Left cardiac atrium (tissue), 4 donors: Measurements from ENCODE around the gene PI4KB. TPM values are rescaled to one million over a fixed set of nuclear protein-coding genes. Genes with fewer than 3 reads are reported as not detected.

Source experiments
- ATAC-seq, 2 donors: fragments of 200-7000 bp; cut with Tn5 transposase; one replicate each; pipeline ENCODE4 v1.9.1; 2020; ENCODE audit warnings: mild to moderate bottlenecking in 2 of 2, moderate library complexity in 2 of 2
- DNase-seq: peaks from one replicate; pipeline ENCODE4 v3.0.0-alpha.2; 2020
- intact Hi-C, 2 donors: fragments of 100-400 bp; cut with DNase I; formaldehyde crosslinking; loops; one replicate each; pipeline versions ENCODE4 v1.14.1 to v1.15.1; 2022 to 2023
- total RNA-seq, 2 donors: library from RNA; stranded (reverse); fragmentation: NEBNext Ultra II Directional; extraction: Animal tissue kit (Norgen Biotek cat#: 25700); gene quantifications; one replicate each; pipeline ENCODE4 v1.2.1, GENCODE V29; 2021
- donor health status: DM: no; HTN: yes; CAD: no.
- donor health status: DM: no; HTN: yes; CAD: no; lungs with severe emphysema.
- donor health status: DM: yes; HTN: yes; CAD: no.
- donor health status: Dilated cardiomyopathy.

The PI4KB gene
- total RNA-seq, 2 donors from 2014 or later = 46.3 to 49.4 TPM

- intact Hi-C loops = loop anchor here (2.0 to 5.0 kb wide), 2 partner anchors 55 kb away; partner anchors contain the start of gene PIP5K1A (in 1 of the 2)
- DNase-seq (peak; percentile 68), ATAC-seq (peak in 1 of 2 donors; percentile 40)
Observed at GRCh38 chr1:151251656-151252470, 75.4 kb downstream of the PI4KB start.

- intact Hi-C loops = no loop called here
- ATAC-seq (no peak), DNase-seq (no peak)
Observed at GRCh38 chr1:151246786-151247185, 80.4 kb downstream of the PI4KB start.

- intact Hi-C loops = no loop called here
Observed at GRCh38 chr1:151243683-151244216, 83.5 kb downstream of the PI4KB start.

DNA sequence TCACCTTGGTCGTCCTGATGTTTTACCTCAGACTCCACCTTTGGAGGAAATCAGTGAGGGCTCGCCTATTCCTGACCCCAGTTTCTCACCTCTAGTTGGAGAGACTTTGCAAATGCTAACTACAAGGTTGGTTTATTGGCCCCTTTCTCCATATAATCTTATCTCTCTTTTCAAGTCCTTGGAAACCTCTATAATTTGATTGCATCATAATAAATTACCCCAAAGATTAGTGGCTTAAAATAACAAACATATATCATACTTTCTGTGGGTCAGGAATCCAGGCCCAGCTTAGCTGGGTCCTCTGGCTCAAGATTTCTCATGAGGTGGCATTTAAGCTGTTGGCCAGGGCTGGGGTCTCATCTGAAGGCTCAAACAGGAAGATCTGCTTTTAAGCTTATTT lies 84.8 kb downstream of the PI4KB start:
- ATAC-seq = no peak
- DNase-seq = no peak
- intact Hi-C loops = no loop called here

More at GRCh38 chr1:151243683-151244216, 83.5 kb downstream of the PI4KB start:
- ATAC-seq (no peak), DNase-seq (no peak)

Other genes starting within 250 kb of the PI4KB start
- 10 to 100 TPM; 23.6 to 37.0 TPM for gene SEMA6C, start 180.8 kb downstream of the PI4KB start, total RNA-seq
- 1 to 10 TPM; 2.1 to 5.3 TPM for gene TNFAIP8L2, start 170.8 kb downstream of the PI4KB start, total RNA-seq
- 10 to 100 TPM in 1 of 2 donors, 1 to 10 TPM in 1; 9.7 to 10.3 TPM for gene LYSMD1, start 161.5 kb downstream of the PI4KB start, total RNA-seq
- 10 to 100 TPM; 19.4 to 20.9 TPM for gene SCNM1, start 161.3 kb downstream of the PI4KB start, total RNA-seq
- not detected for gene TMOD4, start 151.4 kb downstream of the PI4KB start, total RNA-seq
- 10 to 100 TPM; 38.3 to 48.4 TPM for gene VPS72, start 137.2 kb downstream of the PI4KB start, total RNA-seq
- 10 to 100 TPM; 34.7 to 46.9 TPM for gene PIP5K1A, start 128.9 kb downstream of the PI4KB start, total RNA-seq
- 100 to 1,000 TPM; 134 to 136 TPM for gene PSMD4, start 72.7 kb downstream of the PI4KB start, total RNA-seq
- gene ZNF687, start 45.1 kb downstream of the PI4KB start, total RNA-seq = 10 to 100 TPM; 12.8 to 15.6 TPM
- gene RFX5, start 19.8 kb upstream of the PI4KB start, total RNA-seq = 10 to 100 TPM; 23.1 to 23.8 TPM
- 10 to 100 TPM; 30.6 to 82.2 TPM for gene SELENBP1, start 45.3 kb upstream of the PI4KB start, total RNA-seq
- 100 to 1,000 TPM; 163 to 197 TPM for gene PSMB4, start 72.2 kb upstream of the PI4KB start, total RNA-seq
- 10 to 100 TPM; 46.6 to 47.1 TPM for gene POGZ, start 132.1 kb upstream of the PI4KB start, total RNA-seq
- 1 to 10 TPM; 2.0 to 2.7 TPM for gene CGN, start 184.0 kb upstream of the PI4KB start, total RNA-seq
- 1 to 10 TPM; 3.9 TPM for gene TUFT1, start 212.9 kb upstream of the PI4KB start, total RNA-seq